Esophagus squamous epithelium (tissue), 4 donors: ENCODE measurements around the gene TBC1D5.

Experiments
- POLR2A ChIP-seq, 4 donors: fragments of 450-650 bp; IDR thresholded peaks; one replicate each; pipeline ENCODE4 v1.6.1; 2017; ENCODE audit warnings: antibody characterized with exemption in 4 of 4, mild to moderate bottlenecking in 4 of 4, moderate library complexity in 3 of 4
- TF ChIP-seq, protein P1 (sequence below), 6 experiments: fragments of 450-650 bp in 4 of 6; fragments of 200-600 bp in 2 of 6; sonication (generic) in 2 of 6; IDR thresholded peaks; one replicate each; pipeline ENCODE4 v1.5.1; 2016 to 2019; ENCODE audit warnings: antibody characterized with exemption in 6 of 6, mild to moderate bottlenecking in 4 of 6, moderate library complexity in 4 of 6

DNA sequence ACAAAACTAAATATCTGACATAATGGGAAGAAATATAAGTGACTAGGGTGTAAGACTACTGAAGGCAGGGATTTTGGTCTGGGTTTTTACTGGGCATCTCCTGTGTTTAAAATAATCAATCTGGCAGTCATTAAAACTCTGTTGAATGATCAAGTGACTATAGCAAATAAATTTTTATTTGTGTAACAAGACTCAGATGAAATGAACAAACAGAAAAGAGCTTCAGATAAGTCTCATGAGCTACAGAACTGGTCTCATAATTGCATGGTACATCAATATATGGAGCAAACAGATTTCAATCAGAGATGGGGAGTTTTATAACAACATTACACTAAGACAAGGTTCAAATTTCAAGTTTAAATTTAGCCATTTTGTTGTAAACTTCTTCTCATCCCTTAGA is 485.2 kb downstream of the TBC1D5 start:
- TF ChIP-seq, protein P1, sequence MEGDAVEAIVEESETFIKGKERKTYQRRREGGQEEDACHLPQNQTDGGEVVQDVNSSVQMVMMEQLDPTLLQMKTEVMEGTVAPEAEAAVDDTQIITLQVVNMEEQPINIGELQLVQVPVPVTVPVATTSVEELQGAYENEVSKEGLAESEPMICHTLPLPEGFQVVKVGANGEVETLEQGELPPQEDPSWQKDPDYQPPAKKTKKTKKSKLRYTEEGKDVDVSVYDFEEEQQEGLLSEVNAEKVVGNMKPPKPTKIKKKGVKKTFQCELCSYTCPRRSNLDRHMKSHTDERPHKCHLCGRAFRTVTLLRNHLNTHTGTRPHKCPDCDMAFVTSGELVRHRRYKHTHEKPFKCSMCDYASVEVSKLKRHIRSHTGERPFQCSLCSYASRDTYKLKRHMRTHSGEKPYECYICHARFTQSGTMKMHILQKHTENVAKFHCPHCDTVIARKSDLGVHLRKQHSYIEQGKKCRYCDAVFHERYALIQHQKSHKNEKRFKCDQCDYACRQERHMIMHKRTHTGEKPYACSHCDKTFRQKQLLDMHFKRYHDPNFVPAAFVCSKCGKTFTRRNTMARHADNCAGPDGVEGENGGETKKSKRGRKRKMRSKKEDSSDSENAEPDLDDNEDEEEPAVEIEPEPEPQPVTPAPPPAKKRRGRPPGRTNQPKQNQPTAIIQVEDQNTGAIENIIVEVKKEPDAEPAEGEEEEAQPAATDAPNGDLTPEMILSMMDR (IDR thresholded peaks at IDR 0.05), result no peak
- no peak for TF ChIP-seq POLR2A (IDR thresholded peaks at IDR 0.05)
